Kidney epithelial cell (primary cell): ENCODE results near the gene SAPCD1. TPM values are rescaled to one million over a fixed set of nuclear protein-coding genes. Genes with fewer than 3 reads are reported as not detected.

ENCODE experiments used
- DNase-seq: peaks from one replicate; pipeline ENCODE4 v3.0.0-alpha.2; 2010; ENCODE audit warnings: low read depth
- H3K27me3 ChIP-seq: 2 replicates; pipeline ENCODE4 v1.6.0; 2011; ENCODE audit warnings: low read length; ENCODE audit not compliant: control insufficient read depth, insufficient read depth
- H3K36me3 ChIP-seq: 2 replicates; pipeline ENCODE4 v1.5.1; 2011; ENCODE audit warnings: low read length; ENCODE audit not compliant: control insufficient read depth, insufficient read depth
- H3K4me3 ChIP-seq: 2 replicates; pipeline ENCODE4 v1.5.1; 2011; ENCODE audit warnings: low read depth, mild to moderate bottlenecking, control low read depth, low read length
- CTCF ChIP-seq: IDR thresholded peaks from 2 replicates; pipeline ENCODE4 v1.5.1; 2011; ENCODE audit warnings: mild to moderate bottlenecking, moderate library complexity, low read length, control low read depth, inconsistent platforms; ENCODE audit not compliant: insufficient read depth, poor library complexity, severe bottlenecking
- total RNA-seq: library from RNA; depleted of rRNA; stranded (reverse); fragments of >200 nt; gene quantifications from 2 replicates; pipeline ENCODE4 v1.2.3, GENCODE V29; 2015

The SAPCD1 gene
- total RNA-seq, 1 donor from 2014 or later: 2.2 TPM

GRCh38 chr6:31781244-31782125 lies 19.0 kb downstream of the SAPCD1 start:
- TF ChIP-seq CTCF: no peak
- no peak for DNase-seq
- H3K27me3 ChIP-seq: no peaks in the 10 kb centered on the region
- H3K36me3 ChIP-seq: peaks cover 9% of the 10 kb centered on the region
- no peak overlapping the region for H3K4me3 ChIP-seq

- TF ChIP-seq CTCF: no peak
- DNase-seq: no peak
- H3K4me3 ChIP-seq: no peak overlapping the region
- H3K36me3 ChIP-seq: peaks cover 9% of the 10 kb centered on the region
- no peaks in the 10 kb centered on the region for H3K27me3 ChIP-seq
Measured at GRCh38 chr6:31782126-31782855, 19.8 kb downstream of the SAPCD1 start.

GRCh38 chr6:31784098-31784925 lies 21.9 kb downstream of the SAPCD1 start:
- Histone ChIP-seq H3K4me3 (no peak overlapping the region), H3K27me3 (no peaks in the 10 kb centered on the region), H3K36me3 (peaks cover 9% of the 10 kb centered on the region)
- no peak for DNase-seq
- TF ChIP-seq CTCF: no peak

- Histone ChIP-seq H3K36me3 (peaks cover 7% of the 10 kb centered on the region), H3K4me3 (no peak overlapping the region), H3K27me3 (no peaks in the 10 kb centered on the region)
- DNase-seq: no peak
- TF ChIP-seq CTCF: no peak
Measured at GRCh38 chr6:31785475-31785874, 23.0 kb downstream of the SAPCD1 start.

- Histone ChIP-seq H3K27me3 (no peaks in the 10 kb centered on the region), H3K4me3 (no peak overlapping the region), H3K36me3 (no peaks in the 10 kb centered on the region)
- no peak for DNase-seq
- TF ChIP-seq CTCF: peak; percentile 73
Measured at GRCh38 chr6:31791324-31792089, 29.1 kb downstream of the SAPCD1 start.
